ENCODE measurements around the gene PEBP1. TPM values are rescaled to one million over a fixed set of nuclear protein-coding genes. Genes with fewer than 3 reads are reported as not detected.

PEBP1 gene
- total RNA-seq, 2 experiments from 2014 or later = 147 to 149 TPM

DNA sequence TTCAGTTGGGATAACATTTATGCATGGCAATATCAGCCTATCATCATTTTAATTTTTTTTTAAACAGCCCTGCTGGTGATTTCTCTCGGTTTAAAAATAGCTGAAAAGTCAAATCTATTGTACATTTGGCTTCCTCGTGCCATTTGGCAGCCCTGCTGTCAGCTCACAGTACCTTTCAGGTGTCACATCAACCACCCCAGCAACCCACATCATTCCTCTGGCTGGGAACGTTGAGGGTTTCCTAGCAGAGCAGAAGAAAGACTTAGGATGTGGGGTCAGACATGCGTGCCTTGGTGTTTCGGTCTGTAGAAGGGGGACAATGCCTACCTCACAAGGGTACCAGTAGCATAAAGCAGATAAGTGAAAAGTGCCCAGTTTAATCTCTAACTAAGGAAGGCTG lies 15.8 kb downstream of the PEBP1 start:
- no peak for DNase-seq
- no peaks in the 10 kb centered on the region for H3K9me3 Mint-ChIP-seq
- H3K4me1 Mint-ChIP-seq = no peaks in the 10 kb centered on the region
- no peak overlapping the region for H3K4me3 Mint-ChIP-seq
- H3K36me3 Mint-ChIP-seq = peaks cover 17% of the 10 kb centered on the region
- no peak overlapping the region for H3K27ac Mint-ChIP-seq
- H3K27me3 Mint-ChIP-seq = no peaks in the 10 kb centered on the region

- Mint-ChIP-seq H3K9me3 (no peaks in the 10 kb centered on the region), H3K27ac (no peak overlapping the region)
These were observed 24.6 kb downstream of the PEBP1 start for GRCh38 chr12:118160536-118160935.

DNA sequence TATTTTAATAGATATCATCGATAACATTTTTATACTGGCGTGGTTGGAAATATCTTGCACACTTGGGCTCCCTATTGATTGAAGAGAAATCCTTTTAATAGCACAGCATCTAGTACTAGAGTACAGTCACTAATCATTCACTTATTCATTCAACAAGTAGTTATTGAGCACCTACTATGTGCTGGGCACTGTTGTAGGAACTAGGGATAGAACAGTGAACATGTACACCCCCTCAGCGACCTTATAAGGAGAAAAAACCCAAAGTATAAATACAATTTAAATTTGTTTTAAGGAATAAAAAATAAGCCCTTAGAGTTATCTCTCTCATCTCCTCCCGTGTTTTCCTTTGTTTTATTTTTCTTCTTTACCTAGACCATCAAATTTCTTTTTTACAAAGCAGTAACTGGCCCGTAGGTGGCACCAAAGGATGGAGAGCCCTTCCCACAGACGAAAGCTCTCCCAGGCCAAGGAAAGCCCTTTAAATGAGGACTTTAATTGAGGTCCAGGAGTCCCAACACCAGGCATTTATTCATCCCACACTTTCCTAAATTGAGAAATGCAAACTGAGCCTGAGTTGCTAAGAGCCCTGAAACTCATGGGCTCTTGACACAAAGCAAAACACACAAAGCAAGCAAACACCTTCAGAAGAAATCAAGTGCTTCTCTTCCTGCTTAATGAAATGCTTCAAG lies 29.0 kb downstream of the PEBP1 start:
- Mint-ChIP-seq H3K27me3 (no peaks in the 10 kb centered on the region), H3K27ac (no peak overlapping the region), H3K4me3 (no peak overlapping the region), H3K4me1 (peaks cover 17% of the 10 kb centered on the region), H3K36me3 (peaks cover 22% of the 10 kb centered on the region), H3K9me3 (no peaks in the 10 kb centered on the region)
- DNase-seq = no peak

More at GRCh38 chr12:118160536-118160935, 24.6 kb downstream of the PEBP1 start:
- Mint-ChIP-seq H3K4me1 (peaks cover 4% of the 10 kb centered on the region), H3K27me3 (no peaks in the 10 kb centered on the region), H3K4me3 (no peak overlapping the region), H3K36me3 (peaks cover 9% of the 10 kb centered on the region)
- no peak for DNase-seq

DNA sequence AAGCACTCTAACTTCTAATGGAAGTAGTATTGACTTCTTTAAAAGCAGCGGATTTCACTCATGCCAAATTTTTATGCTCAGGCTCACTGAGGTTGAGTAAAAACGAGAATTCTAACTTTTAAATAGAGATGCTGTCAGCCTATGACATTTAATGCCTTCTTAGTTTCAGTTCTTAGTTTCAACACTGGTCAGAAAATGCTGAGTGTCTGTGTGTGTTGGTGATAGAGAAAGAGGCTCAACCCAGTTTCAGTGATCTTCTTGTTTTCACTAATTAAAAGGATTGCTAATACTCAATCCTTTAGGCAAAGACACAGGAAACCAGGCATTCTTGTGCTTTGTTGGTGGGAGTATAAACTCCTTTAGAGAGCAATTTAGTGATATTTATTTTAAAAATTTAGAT lies 31.0 kb downstream of the PEBP1 start:
- Mint-ChIP-seq H3K9me3 (no peaks in the 10 kb centered on the region), H3K4me3 (no peak overlapping the region), H3K36me3 (peaks cover 29% of the 10 kb centered on the region), H3K4me1 (peaks cover 17% of the 10 kb centered on the region), H3K27ac (no peak overlapping the region), H3K27me3 (no peaks in the 10 kb centered on the region)
- no peak for DNase-seq

DNA sequence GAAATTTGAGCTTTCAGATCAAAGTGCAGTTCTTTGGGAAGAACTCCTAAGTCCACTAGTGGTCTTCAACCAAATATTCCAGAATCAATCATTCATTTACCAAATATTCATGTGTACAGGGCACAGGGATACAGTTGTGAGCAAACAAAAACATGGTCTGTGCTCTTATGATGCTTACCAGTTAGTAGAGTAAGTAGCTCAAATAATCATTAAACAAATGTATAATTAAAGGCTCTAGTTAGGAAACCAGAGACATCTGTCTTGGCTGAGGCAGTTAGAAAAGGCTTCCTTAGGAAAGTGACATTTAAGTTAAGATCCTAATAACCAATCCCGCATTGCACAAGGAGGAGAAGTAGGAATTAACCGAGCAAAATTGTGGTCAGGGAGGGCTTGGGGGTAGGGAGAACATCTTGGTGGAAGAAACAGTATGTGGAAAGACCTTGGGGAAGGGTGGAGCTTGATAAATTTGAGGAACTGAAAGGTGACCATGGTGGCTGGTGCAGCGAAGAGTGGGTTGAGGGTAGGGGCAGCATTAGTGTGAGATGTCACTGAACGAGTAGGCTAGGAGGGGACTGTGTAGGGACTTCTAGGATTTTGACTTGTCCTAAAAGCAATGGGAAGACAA lies 40.0 kb downstream of the PEBP1 start:
- H3K36me3 Mint-ChIP-seq = peaks cover 20% of the 10 kb centered on the region
- DNase-seq = no peak
- no peaks in the 10 kb centered on the region for H3K9me3 Mint-ChIP-seq
- H3K4me3 Mint-ChIP-seq = no peak overlapping the region
- H3K27me3 Mint-ChIP-seq = no peaks in the 10 kb centered on the region
- H3K27ac Mint-ChIP-seq = no peak overlapping the region
- H3K4me1 Mint-ChIP-seq = no peaks in the 10 kb centered on the region

- no peak for DNase-seq
- Mint-ChIP-seq H3K4me3 (no peak overlapping the region), H3K27ac (no peak overlapping the region), H3K4me1 (peaks cover 29% of the 10 kb centered on the region), H3K27me3 (no peaks in the 10 kb centered on the region), H3K36me3 (peaks cover 5% of the 10 kb centered on the region), H3K9me3 (no peaks in the 10 kb centered on the region)
These were observed 47.2 kb downstream of the PEBP1 start for GRCh38 chr12:118183155-118183554.

- no peak overlapping the region for H3K27ac Mint-ChIP-seq
- H3K36me3 Mint-ChIP-seq = peaks cover 5% of the 10 kb centered on the region
- no peak overlapping the region for H3K4me3 Mint-ChIP-seq
- no peaks in the 10 kb centered on the region for H3K9me3 Mint-ChIP-seq
- peaks cover 29% of the 10 kb centered on the region for H3K4me1 Mint-ChIP-seq
- H3K27me3 Mint-ChIP-seq = no peaks in the 10 kb centered on the region
- no peak for DNase-seq
These were observed 47.8 kb downstream of the PEBP1 start for GRCh38 chr12:118183711-118184110.

DNA sequence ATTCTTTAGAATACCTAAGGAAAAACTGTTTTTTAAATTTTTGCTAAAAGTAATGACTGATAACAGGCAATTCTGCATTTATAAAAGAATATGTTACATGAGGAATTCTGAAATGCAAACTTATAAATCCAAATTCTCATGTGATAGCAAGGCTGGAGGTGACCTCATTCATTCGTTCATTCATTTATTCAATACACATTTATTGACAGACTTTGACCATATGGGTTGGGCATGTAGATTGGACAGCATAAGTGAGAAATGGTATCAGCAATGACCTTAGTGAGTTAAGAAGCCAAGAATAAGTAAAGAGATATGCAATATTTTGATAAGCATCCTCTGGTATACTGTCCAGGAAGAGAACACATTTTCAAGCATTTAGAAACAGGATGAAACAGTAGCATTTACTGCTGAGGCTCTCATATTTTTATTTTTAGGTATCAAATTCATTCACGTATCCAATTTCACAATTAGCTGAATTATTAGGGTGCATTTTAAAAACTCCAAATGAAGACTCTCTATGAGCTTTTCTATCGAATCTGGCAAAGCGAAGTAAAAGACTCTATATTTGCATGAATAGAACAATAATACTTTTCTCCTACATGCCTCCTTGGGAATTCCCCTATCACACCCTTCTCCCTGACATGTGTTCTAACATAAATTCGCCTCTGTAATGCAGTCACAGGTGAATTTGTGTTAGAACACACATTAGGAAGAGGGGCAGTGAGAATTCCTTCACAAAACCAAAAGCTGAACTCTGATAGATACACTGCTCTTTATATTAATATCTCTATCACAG lies 49.9 kb downstream of the PEBP1 start:
- H3K27me3 Mint-ChIP-seq = no peaks in the 10 kb centered on the region
- no peak for DNase-seq
- no peak overlapping the region for H3K27ac Mint-ChIP-seq
- H3K4me3 Mint-ChIP-seq = no peak overlapping the region
- peaks cover 5% of the 10 kb centered on the region for H3K36me3 Mint-ChIP-seq
- no peaks in the 10 kb centered on the region for H3K9me3 Mint-ChIP-seq
- peaks cover 29% of the 10 kb centered on the region for H3K4me1 Mint-ChIP-seq

GRCh38 chr12:118187751-118188435 lies 52.0 kb downstream of the PEBP1 start:
- no peak for DNase-seq
- Mint-ChIP-seq H3K4me3 (no peak overlapping the region), H3K9me3 (no peaks in the 10 kb centered on the region), H3K36me3 (no peaks in the 10 kb centered on the region), H3K4me1 (peaks cover 23% of the 10 kb centered on the region), H3K27me3 (no peaks in the 10 kb centered on the region), H3K27ac (no peak overlapping the region)

GRCh38 chr12:118188690-118189371 lies 52.9 kb downstream of the PEBP1 start:
- Mint-ChIP-seq H3K27ac (no peak overlapping the region), H3K27me3 (no peaks in the 10 kb centered on the region), H3K9me3 (no peaks in the 10 kb centered on the region), H3K36me3 (no peaks in the 10 kb centered on the region), H3K4me3 (no peak overlapping the region), H3K4me1 (peaks cover 16% of the 10 kb centered on the region)
- DNase-seq = no peak

- no peak overlapping the region for H3K4me3 Mint-ChIP-seq
- no peaks in the 10 kb centered on the region for H3K36me3 Mint-ChIP-seq
- no peaks in the 10 kb centered on the region for H3K27me3 Mint-ChIP-seq
- DNase-seq = no peak
- no peaks in the 10 kb centered on the region for H3K9me3 Mint-ChIP-seq
- H3K27ac Mint-ChIP-seq = no peak overlapping the region
- H3K4me1 Mint-ChIP-seq = peaks cover 16% of the 10 kb centered on the region
These were observed 53.8 kb downstream of the PEBP1 start for GRCh38 chr12:118189741-118190191.

DNA sequence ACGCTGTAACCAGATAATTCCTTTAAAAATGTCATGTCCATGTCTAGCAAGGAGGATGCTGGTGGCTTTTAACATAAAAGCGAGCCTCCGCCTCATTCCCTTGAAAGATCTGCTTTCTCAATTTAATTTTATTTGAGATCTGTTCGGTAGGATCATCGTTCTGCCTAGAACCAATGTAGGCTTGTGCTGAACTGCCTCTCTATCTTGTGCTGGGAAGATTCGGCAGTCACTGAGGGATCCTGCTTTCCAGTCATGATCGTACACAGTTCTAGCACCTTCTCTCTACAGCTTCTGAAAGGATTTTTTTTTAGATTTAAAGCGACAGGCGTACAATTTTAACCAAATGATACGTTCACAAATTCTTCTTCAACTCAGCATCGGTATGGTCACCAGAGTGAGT lies 54.3 kb downstream of the PEBP1 start:
- H3K9me3 Mint-ChIP-seq = no peaks in the 10 kb centered on the region
- peaks cover 16% of the 10 kb centered on the region for H3K4me1 Mint-ChIP-seq
- H3K27me3 Mint-ChIP-seq = no peaks in the 10 kb centered on the region
- DNase-seq = no peak
- no peak overlapping the region for H3K4me3 Mint-ChIP-seq
- H3K36me3 Mint-ChIP-seq = no peaks in the 10 kb centered on the region
- no peak overlapping the region for H3K27ac Mint-ChIP-seq

DNA sequence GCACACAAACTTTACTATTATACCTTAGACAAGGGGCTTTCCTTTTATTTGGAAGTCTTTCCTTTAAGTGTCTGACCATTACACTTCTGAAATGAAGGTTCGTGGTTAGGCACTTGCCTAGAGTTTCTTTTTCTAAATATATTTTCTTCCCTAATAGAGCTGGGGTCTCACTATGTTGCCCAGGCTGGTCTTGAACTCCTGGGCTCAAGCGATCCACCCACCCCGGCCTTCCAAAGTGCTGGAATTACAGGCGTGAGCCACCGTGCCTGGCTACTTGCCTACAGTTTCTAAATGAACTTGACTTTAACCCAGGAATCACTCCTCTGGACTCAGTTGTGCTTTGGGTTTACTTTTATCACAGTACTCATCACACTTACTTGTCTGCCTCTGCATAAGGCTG lies 57.6 kb downstream of the PEBP1 start:
- Mint-ChIP-seq H3K9me3 (no peaks in the 10 kb centered on the region), H3K4me1 (no peaks in the 10 kb centered on the region), H3K27ac (no peak overlapping the region), H3K27me3 (no peaks in the 10 kb centered on the region), H3K4me3 (no peak overlapping the region), H3K36me3 (peaks cover 7% of the 10 kb centered on the region)
- no peak for DNase-seq

DNA sequence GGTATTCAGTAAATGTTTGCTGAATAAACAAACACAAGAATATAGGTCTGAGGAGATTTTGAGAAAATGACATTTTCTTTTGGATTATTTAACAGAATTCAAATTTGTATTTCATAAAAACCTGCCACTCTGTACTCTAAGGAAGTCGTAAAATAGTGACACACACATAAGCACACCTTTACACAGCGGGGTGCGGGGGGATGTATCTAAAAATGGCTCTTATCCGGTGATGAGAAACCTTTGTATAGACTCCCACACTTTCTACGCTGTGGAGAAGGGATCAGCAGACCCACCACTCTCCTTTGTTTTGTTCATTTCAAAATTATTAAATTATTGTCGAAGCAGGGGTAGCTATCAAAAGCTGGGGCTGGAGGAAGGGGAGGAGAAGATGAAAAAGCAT lies 58.0 kb downstream of the PEBP1 start:
- no peak overlapping the region for H3K4me3 Mint-ChIP-seq
- DNase-seq = no peak
- no peaks in the 10 kb centered on the region for H3K9me3 Mint-ChIP-seq
- H3K4me1 Mint-ChIP-seq = no peaks in the 10 kb centered on the region
- no peaks in the 10 kb centered on the region for H3K27me3 Mint-ChIP-seq
- H3K36me3 Mint-ChIP-seq = peaks cover 7% of the 10 kb centered on the region
- no peak overlapping the region for H3K27ac Mint-ChIP-seq

Data from activated naive CD8-positive, alpha-beta T cell treated with anti-CD3 and anti-CD28 coated beads for 36 hours (primary cell).